Stimulated activated memory B cell treated with anti-CD40 and anti-IgM and Interleukin-4, amounts not matched to agents 10 μg/mL and 1 μg/mL and 100 μg/mL, for 72 hours (primary cell): ENCODE results near the gene LSM11.
"Not testable (repeated sequence)": the region's sequence is repeated elsewhere in the genome, so short reads cannot be mapped to it uniquely, and the experiment has no call there.

Source experiments
- ATAC-seq: fragments of 150-1000 bp; cut with Tn5 transposase; 2 replicates; pipeline ENCODE4 v1.10.0; 2021
- H3K27ac Mint-ChIP-seq: one replicate; pipeline ENCODE4 v1.8.0; 2022; ENCODE audit warnings: mild to moderate bottlenecking, mixed read lengths
- H3K27me3 Mint-ChIP-seq: one replicate; pipeline ENCODE4 v1.8.0; 2022; ENCODE audit warnings: mixed read lengths
- H3K36me3 Mint-ChIP-seq: one replicate; pipeline ENCODE4 v1.8.0; 2022; ENCODE audit warnings: mixed read lengths
- H3K4me1 Mint-ChIP-seq: one replicate; pipeline ENCODE4 v1.8.0; 2022; ENCODE audit warnings: mixed read lengths
- H3K4me3 Mint-ChIP-seq: one replicate; pipeline ENCODE4 v1.8.0; 2022; ENCODE audit warnings: mild to moderate bottlenecking, moderate library complexity, mixed read lengths
- H3K9me3 Mint-ChIP-seq: one replicate; pipeline ENCODE4 v1.8.0; 2022; ENCODE audit warnings: mixed read lengths

Gene LSM11

DNA sequence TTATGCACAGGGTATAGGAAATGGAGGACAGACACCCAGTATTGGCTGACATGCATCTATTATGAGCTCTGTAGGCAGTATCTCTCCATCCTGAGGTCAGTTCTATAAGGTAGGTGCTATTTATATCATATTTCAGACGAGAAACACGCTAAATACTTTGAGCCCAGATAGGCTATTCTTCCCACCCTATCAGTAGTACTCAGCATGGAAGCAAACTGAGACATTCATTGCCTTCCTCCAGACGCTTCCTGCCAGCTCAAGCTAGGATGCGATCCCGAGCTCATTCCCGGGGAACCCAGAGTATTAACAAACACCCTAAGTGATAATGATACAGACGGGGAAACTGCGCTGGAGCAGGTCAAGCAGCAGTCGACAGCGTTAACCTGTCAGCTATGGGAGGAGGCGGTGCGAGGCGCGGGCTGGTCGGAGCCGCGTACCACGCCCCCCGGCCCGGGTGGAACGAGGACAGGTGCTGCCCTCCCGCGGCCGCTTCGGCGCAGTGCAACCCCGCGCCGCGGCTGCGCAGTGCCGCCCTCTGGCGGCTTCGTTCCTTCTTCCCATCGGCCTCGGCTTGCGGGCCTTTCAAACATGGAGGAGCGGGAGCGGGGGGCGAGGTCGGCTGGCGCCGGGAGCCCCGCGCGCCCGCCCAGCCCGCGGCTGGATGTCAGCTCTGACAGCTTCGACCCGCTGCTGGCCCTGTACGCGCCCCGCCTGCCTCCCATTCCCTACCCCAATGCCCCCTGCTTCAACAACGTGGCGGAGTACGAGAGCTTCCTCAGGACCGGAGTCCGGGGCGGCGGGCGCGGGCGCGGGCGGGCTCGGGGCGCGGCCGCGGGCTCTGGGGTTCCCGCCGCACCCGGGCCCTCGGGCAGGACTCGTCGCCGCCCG is at the start of gene LSM11:
Gene LSM11 (plus strand): TSS at position 550 of the 888 bp plus-strand sequence. CDS start 39 bp downstream, at position 589.
- H3K4me3 Mint-ChIP-seq, result peak within 1 kb of the TSS; percentile 86
- ATAC-seq, result peak; percentile 95
- peaks cover 12% of the 10 kb centered on the region for H3K36me3 Mint-ChIP-seq
- H3K27me3 Mint-ChIP-seq, result no peaks in the 10 kb centered on the region
- H3K4me1 Mint-ChIP-seq, result peaks cover 34% of the 10 kb centered on the region
- H3K27ac Mint-ChIP-seq, result peak within 1 kb of the TSS; percentile 60
- no peaks in the 10 kb centered on the region for H3K9me3 Mint-ChIP-seq

GRCh38 chr5:157693816-157694215 is 49.7 kb upstream of the LSM11 start:
- H3K27me3 Mint-ChIP-seq, H3K4me1 Mint-ChIP-seq, ATAC-seq, H3K36me3 Mint-ChIP-seq, H3K27ac Mint-ChIP-seq, H3K9me3 Mint-ChIP-seq, H3K4me3 Mint-ChIP-seq: not testable (repeated sequence)

DNA sequence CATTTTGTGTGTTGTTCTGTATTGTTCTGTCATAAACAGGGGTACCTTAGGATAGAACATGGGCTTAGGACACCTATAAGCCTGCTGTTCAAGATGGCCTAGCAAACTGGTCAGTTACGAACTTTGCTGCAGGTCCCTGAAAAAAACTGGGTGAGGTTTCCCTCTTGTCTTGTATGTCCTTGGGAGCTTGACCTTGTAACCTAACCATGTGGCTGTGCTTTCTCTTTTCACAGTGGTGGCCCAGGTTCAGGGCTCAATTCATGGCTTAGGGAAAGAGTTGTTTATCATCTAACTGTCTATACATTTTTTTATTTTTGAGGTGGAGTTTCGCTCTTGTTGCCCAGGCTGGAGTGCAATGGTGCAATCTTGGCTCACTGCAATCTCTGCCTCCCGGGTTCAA is 47.4 kb upstream of the LSM11 start:
- H3K36me3 Mint-ChIP-seq, ATAC-seq, H3K4me1 Mint-ChIP-seq, H3K4me3 Mint-ChIP-seq, H3K27me3 Mint-ChIP-seq, H3K9me3 Mint-ChIP-seq, H3K27ac Mint-ChIP-seq: not testable (repeated sequence)

GRCh38 chr5:157698674-157699073 is 44.8 kb upstream of the LSM11 start:
- not testable (repeated sequence) for H3K4me3 Mint-ChIP-seq, ATAC-seq, H3K4me1 Mint-ChIP-seq, H3K27me3 Mint-ChIP-seq, H3K27ac Mint-ChIP-seq, H3K9me3 Mint-ChIP-seq, H3K36me3 Mint-ChIP-seq

GRCh38 chr5:157703736-157704135 is 39.8 kb upstream of the LSM11 start:
- no peaks in the 10 kb centered on the region for H3K36me3 Mint-ChIP-seq
- H3K9me3 Mint-ChIP-seq, result peaks cover 4% of the 10 kb centered on the region
- H3K27ac Mint-ChIP-seq, result no peak overlapping the region
- ATAC-seq, result no peak
- no peaks in the 10 kb centered on the region for H3K27me3 Mint-ChIP-seq
- no peak overlapping the region for H3K4me3 Mint-ChIP-seq
- no peaks in the 10 kb centered on the region for H3K4me1 Mint-ChIP-seq

DNA sequence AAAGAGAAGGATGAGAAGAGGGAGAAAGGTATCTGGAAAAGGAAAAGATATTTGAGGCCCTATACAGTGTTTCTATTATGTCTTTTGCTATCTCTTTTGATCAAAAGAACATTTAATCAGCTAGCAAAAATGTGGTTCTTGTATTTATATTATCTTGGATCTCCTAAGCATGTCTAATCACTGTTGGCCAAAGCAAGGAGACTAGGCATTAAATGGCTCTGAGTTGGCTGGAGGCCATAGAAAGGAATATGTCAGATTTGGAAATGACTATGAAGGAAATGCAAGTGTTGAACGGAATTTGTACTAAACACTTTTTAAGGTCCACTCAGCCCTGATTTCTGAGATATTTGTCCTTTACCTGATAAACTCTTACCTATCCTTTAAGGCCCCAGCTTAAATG is 34.6 kb upstream of the LSM11 start:
- Mint-ChIP-seq H3K4me1 (no peaks in the 10 kb centered on the region), H3K9me3 (no peaks in the 10 kb centered on the region), H3K4me3 (no peak overlapping the region), H3K36me3 (peaks cover 5% of the 10 kb centered on the region), H3K27me3 (no peaks in the 10 kb centered on the region), H3K27ac (no peak overlapping the region)
- ATAC-seq, result no peak

DNA sequence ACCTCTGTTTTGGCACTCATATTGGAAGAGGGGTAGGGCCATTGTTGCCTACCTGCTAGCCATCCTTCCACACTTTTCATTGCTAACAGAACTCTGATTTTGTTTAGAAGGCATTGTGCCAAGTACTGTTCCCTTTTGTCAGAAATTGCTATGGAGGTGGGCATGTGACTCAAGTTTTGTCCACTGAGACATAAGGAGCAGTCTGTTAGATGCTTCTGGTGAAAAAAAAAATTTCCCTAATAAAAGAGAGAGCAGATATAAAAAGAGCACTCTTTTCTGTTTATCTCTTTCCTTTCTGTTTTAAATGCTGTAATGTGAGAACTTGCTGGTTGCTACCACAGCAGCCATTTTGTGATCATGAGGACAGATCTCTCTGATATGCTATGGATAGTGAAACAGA is 34.2 kb upstream of the LSM11 start:
- no peaks in the 10 kb centered on the region for H3K27me3 Mint-ChIP-seq
- H3K36me3 Mint-ChIP-seq, result peaks cover 10% of the 10 kb centered on the region
- no peak overlapping the region for H3K4me3 Mint-ChIP-seq
- no peaks in the 10 kb centered on the region for H3K4me1 Mint-ChIP-seq
- no peak for ATAC-seq
- H3K27ac Mint-ChIP-seq, result no peak overlapping the region
- H3K9me3 Mint-ChIP-seq, result no peaks in the 10 kb centered on the region

DNA sequence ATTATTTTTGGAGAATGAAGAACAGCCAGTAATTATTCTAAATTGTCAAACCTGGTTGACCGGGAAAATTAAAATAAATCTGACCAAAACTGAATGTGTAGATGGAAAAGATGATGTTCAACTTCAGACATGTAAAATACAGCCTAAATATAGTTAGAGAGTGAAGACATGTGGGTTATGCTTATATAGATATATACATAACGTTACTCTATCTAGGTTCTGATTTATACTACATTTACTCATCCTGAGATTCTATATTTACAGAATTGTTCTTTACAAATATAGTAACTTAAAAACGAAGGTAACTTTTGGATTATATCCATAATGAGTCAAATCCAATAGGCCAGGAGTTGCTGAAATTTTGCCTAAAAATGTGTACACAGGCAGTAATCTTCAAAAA is 33.1 kb upstream of the LSM11 start:
- Mint-ChIP-seq H3K4me3 (no peak overlapping the region), H3K27me3 (no peaks in the 10 kb centered on the region), H3K27ac (no peak overlapping the region), H3K36me3 (peaks cover 10% of the 10 kb centered on the region), H3K9me3 (no peaks in the 10 kb centered on the region), H3K4me1 (no peaks in the 10 kb centered on the region)
- no peak for ATAC-seq

DNA sequence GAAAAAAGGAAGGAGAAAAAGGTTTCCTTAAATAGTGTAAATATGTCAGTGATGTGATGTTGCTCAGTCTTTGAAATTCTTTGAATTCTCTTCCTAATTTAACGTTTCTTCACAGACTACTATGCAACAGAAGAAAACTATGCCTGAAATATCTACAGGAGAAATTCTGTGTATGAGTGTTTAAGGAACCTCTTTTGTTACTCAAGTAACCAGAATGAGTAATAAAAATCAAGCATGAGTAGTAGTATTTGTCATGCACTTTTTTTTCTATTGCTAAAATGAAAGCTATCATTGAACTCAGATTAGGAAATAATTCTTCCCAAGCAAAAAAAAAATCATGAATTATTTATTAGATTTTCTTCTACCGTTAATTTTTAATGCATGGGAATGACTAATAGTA is 32.6 kb upstream of the LSM11 start:
- no peaks in the 10 kb centered on the region for H3K27me3 Mint-ChIP-seq
- H3K4me3 Mint-ChIP-seq, result no peak overlapping the region
- peaks cover 10% of the 10 kb centered on the region for H3K36me3 Mint-ChIP-seq
- no peak overlapping the region for H3K27ac Mint-ChIP-seq
- no peaks in the 10 kb centered on the region for H3K9me3 Mint-ChIP-seq
- H3K4me1 Mint-ChIP-seq, result no peaks in the 10 kb centered on the region
- no peak for ATAC-seq

DNA sequence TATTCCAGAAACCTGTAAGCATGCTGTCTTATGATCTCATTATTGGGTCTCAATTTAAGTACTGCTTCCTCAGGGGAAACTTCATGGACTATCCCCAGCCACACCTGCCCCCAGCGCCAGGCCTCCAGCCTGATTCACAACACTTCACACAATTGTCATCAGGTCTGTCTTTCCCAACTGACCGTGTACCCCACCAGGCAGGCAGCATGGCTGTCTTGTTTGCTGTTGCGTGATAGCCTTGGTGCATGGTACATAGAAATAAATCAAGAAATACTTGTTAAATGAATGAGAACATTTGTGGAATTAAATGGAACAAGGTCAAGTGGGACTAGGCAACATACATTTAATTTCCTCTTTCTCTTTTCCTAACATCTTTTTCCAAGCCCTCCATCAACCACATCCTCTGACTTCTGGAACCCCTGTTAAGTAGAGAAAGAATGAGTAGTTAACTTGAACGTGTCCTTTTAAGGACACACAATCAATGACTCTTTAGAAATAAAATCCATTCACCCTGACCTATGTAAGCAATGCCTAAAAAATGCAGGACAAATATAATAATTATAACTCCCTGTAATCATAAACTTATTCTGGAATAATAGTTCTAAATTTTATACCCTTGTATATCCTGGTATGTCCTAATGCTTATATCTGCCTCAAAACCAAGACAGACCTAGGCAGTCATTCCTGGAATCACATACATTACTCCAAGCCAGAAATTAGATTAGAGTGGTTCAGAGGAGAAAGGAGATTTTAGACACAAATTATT is 29.5 kb upstream of the LSM11 start:
- no peak overlapping the region for H3K4me3 Mint-ChIP-seq
- no peak for ATAC-seq
- no peaks in the 10 kb centered on the region for H3K27me3 Mint-ChIP-seq
- H3K9me3 Mint-ChIP-seq, result no peaks in the 10 kb centered on the region
- no peak overlapping the region for H3K27ac Mint-ChIP-seq
- H3K36me3 Mint-ChIP-seq, result peaks cover 10% of the 10 kb centered on the region
- peaks cover 18% of the 10 kb centered on the region for H3K4me1 Mint-ChIP-seq

DNA sequence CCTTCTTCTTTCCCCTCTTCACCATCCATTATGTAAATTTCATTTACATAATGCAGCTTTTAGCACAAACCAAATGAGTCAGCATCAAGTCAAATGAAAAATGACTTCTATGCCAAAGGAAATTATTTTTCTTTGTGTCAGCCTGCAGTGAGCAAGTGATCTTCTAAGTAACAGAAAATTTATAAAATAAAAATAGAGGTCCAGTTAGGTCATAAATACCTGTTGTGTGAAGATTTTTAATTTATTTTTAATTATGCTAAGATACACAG is 29.0 kb upstream of the LSM11 start:
- Mint-ChIP-seq H3K27me3 (no peaks in the 10 kb centered on the region), H3K4me1 (peaks cover 18% of the 10 kb centered on the region), H3K4me3 (no peak overlapping the region), H3K27ac (no peak overlapping the region), H3K9me3 (no peaks in the 10 kb centered on the region), H3K36me3 (peaks cover 10% of the 10 kb centered on the region)
- ATAC-seq, result no peak

GRCh38 chr5:157718519-157718918 is 25.0 kb upstream of the LSM11 start:
- peaks cover 18% of the 10 kb centered on the region for H3K4me1 Mint-ChIP-seq
- H3K9me3 Mint-ChIP-seq, result peaks cover 5% of the 10 kb centered on the region
- H3K27ac Mint-ChIP-seq, result peak overlapping the region; percentile 51
- H3K36me3 Mint-ChIP-seq, result peaks cover 19% of the 10 kb centered on the region
- no peaks in the 10 kb centered on the region for H3K27me3 Mint-ChIP-seq
- ATAC-seq, result peak; percentile 67
- H3K4me3 Mint-ChIP-seq, result no peak overlapping the region

GRCh38 chr5:157719245-157719644 is 24.3 kb upstream of the LSM11 start:
- H3K4me1 Mint-ChIP-seq, result peaks cover 18% of the 10 kb centered on the region
- H3K36me3 Mint-ChIP-seq, result peaks cover 12% of the 10 kb centered on the region
- no peak for ATAC-seq

GRCh38 chr5:157721159-157721558 is 22.4 kb upstream of the LSM11 start:
- no peak for ATAC-seq
- H3K4me1 Mint-ChIP-seq, result peaks cover 34% of the 10 kb centered on the region
- no peaks in the 10 kb centered on the region for H3K27me3 Mint-ChIP-seq
- H3K4me3 Mint-ChIP-seq, result no peak overlapping the region
- H3K27ac Mint-ChIP-seq, result no peak overlapping the region
- H3K9me3 Mint-ChIP-seq, result peaks cover 5% of the 10 kb centered on the region
- peaks cover 17% of the 10 kb centered on the region for H3K36me3 Mint-ChIP-seq

More at GRCh38 chr5:157719245-157719644, 24.3 kb upstream of the LSM11 start:
- Mint-ChIP-seq H3K4me3 (no peak overlapping the region), H3K27ac (peak overlapping the region; percentile 51), H3K9me3 (peaks cover 5% of the 10 kb centered on the region), H3K27me3 (no peaks in the 10 kb centered on the region)

- Mint-ChIP-seq H3K36me3 (peaks cover 17% of the 10 kb centered on the region), H3K4me1 (peaks cover 37% of the 10 kb centered on the region)
- H3K27me3 Mint-ChIP-seq, H3K9me3 Mint-ChIP-seq, H3K4me3 Mint-ChIP-seq, H3K27ac Mint-ChIP-seq, ATAC-seq: not testable (repeated sequence)
Observed at GRCh38 chr5:157722895-157723294, 20.6 kb upstream of the LSM11 start.

DNA sequence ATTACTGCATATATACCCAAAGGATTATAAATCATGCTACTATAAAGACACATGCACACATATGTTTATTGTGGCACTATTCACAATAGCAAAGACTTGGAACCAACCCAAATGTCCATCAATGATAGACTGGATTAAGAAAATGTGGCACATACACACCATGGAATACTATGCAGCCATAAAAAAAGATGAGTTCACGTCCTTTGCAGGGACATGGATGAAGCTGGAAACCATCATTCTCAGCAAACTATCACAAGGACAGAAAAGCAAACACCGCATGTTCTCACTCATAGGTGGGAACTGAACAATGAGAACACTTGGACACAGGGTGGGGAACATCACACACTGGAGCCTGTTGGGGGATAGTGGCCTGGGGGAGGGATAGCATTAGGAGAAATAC is 16.9 kb upstream of the LSM11 start:
- H3K27me3 Mint-ChIP-seq, ATAC-seq, H3K27ac Mint-ChIP-seq, H3K4me3 Mint-ChIP-seq, H3K9me3 Mint-ChIP-seq: not testable (repeated sequence)
- peaks cover 48% of the 10 kb centered on the region for H3K4me1 Mint-ChIP-seq
- H3K36me3 Mint-ChIP-seq, result peaks cover 15% of the 10 kb centered on the region
